GM18498 (cell line): ENCODE results near the gene SLC10A7.

Source experiments
- ATAC-seq: cut with Tn5 transposase; IDR thresholded peaks from one replicate; pipeline ENCODE4 v1.9.1; 2021; ENCODE audit warnings: mild to moderate bottlenecking, moderate library complexity; ENCODE audit not compliant: unreplicated experiment

SLC10A7 gene

GRCh38 chr4:146267826-146268225, 253.9 kb downstream of the SLC10A7 start:
- no peak for ATAC-seq

GRCh38 chr4:146265950-146266490, 255.7 kb downstream of the SLC10A7 start:
- no peak for ATAC-seq

- ATAC-seq = no peak
These were observed 257.9 kb downstream of the SLC10A7 start for GRCh38 chr4:146263793-146264192.

- ATAC-seq = no peak
These were observed 260.7 kb downstream of the SLC10A7 start for GRCh38 chr4:146261041-146261440.

- no peak for ATAC-seq
These were observed 261.2 kb downstream of the SLC10A7 start for GRCh38 chr4:146260521-146260920.

GRCh38 chr4:146257511-146257910, 264.2 kb downstream of the SLC10A7 start:
- no peak for ATAC-seq

- no peak for ATAC-seq
These were observed 265.4 kb downstream of the SLC10A7 start for GRCh38 chr4:146256328-146256727.

GRCh38 chr4:146255874-146256273, 265.9 kb downstream of the SLC10A7 start:
- ATAC-seq = no peak

- ATAC-seq = no peak
These were observed 266.3 kb downstream of the SLC10A7 start for GRCh38 chr4:146255463-146255862.

GRCh38 chr4:146252969-146253611, 268.6 kb downstream of the SLC10A7 start:
- no peak for ATAC-seq

GRCh38 chr4:146247356-146247755, 274.4 kb downstream of the SLC10A7 start:
- ATAC-seq = no peak

GRCh38 chr4:146246381-146246780, 275.4 kb downstream of the SLC10A7 start:
- no peak for ATAC-seq

- no peak for ATAC-seq
These were observed 275.9 kb downstream of the SLC10A7 start for GRCh38 chr4:146245850-146246249.

GRCh38 chr4:146245246-146245645, 276.5 kb downstream of the SLC10A7 start:
- ATAC-seq = no peak

GRCh38 chr4:146244496-146244895, 277.2 kb downstream of the SLC10A7 start:
- no peak for ATAC-seq

- ATAC-seq = no peak
These were observed 277.9 kb downstream of the SLC10A7 start for GRCh38 chr4:146243883-146244277.

GRCh38 chr4:146243141-146243882, 278.4 kb downstream of the SLC10A7 start:
- peak; percentile 79 for ATAC-seq

- ATAC-seq = no peak
These were observed 283.6 kb downstream of the SLC10A7 start for GRCh38 chr4:146238107-146238506.

- ATAC-seq = no peak
These were observed 284.6 kb downstream of the SLC10A7 start for GRCh38 chr4:146237092-146237491.

- ATAC-seq = no peak
These were observed 285.5 kb downstream of the SLC10A7 start for GRCh38 chr4:146236216-146236615.

- no peak for ATAC-seq
These were observed 286.0 kb downstream of the SLC10A7 start for GRCh38 chr4:146235654-146236177.

- ATAC-seq = no peak
These were observed 289.5 kb downstream of the SLC10A7 start for GRCh38 chr4:146232131-146232722.
